NB4 (cell line): Measurements from ENCODE around the gene LBX1.

ENCODE experiments used
- DNase-seq: peaks from one replicate; pipeline ENCODE4 v3.0.0; 2010; ENCODE audit warnings: low read depth
- H3K4me3 ChIP-seq: one replicate; pipeline ENCODE4 v1.5.1; 2011; ENCODE audit warnings: mild to moderate bottlenecking, low read depth, low read length, moderate library complexity
- CTCF ChIP-seq: IDR thresholded peaks from one replicate; pipeline ENCODE4 v1.5.1; 2012; ENCODE audit warnings: low read depth, low read length
- MAX ChIP-seq: IDR thresholded peaks from 2 replicates; pipeline ENCODE4 v1.6.1; 2011; ENCODE audit warnings: low read depth, low read length
- MYC ChIP-seq: IDR thresholded peaks from 2 replicates; pipeline ENCODE4 v1.6.1; 2011; ENCODE audit warnings: low read depth, low read length
- POLR2A ChIP-seq: IDR thresholded peaks from 2 replicates; pipeline ENCODE4 v1.6.1; 2011; ENCODE audit warnings: mild to moderate bottlenecking; ENCODE audit not compliant: insufficient read length; ENCODE audit errors: extremely low read depth

Gene LBX1

GRCh38 chr10:101222683-101223273, 6.5 kb downstream of the LBX1 start:
- no peak for TF ChIP-seq MAX
- no peak overlapping the region for H3K4me3 ChIP-seq
- no peak for DNase-seq

GRCh38 chr10:101221963-101222531, 7.2 kb downstream of the LBX1 start:
- DNase-seq, result no peak
- no peak for TF ChIP-seq MYC
- no peak for TF ChIP-seq MAX
- no peak for TF ChIP-seq POLR2A
- TF ChIP-seq CTCF, result no peak
- H3K4me3 ChIP-seq, result no peak overlapping the region

- TF ChIP-seq POLR2A, result no peak
- no peak overlapping the region for H3K4me3 ChIP-seq
- DNase-seq, result no peak
Measured at GRCh38 chr10:101221549-101221948, 7.7 kb downstream of the LBX1 start.

GRCh38 chr10:101219946-101220451, 9.3 kb downstream of the LBX1 start:
- no peak overlapping the region for H3K4me3 ChIP-seq
- DNase-seq, result no peak
- no peak for TF ChIP-seq MYC
- no peak for TF ChIP-seq MAX
- TF ChIP-seq POLR2A, result no peak
- no peak for TF ChIP-seq CTCF

- TF ChIP-seq MAX, result no peak
- no peak for DNase-seq
- H3K4me3 ChIP-seq, result no peak overlapping the region
Measured at GRCh38 chr10:101219139-101219945, 9.9 kb downstream of the LBX1 start.

GRCh38 chr10:101218351-101219138, 10.7 kb downstream of the LBX1 start:
- H3K4me3 ChIP-seq, result no peak overlapping the region
- DNase-seq, result no peak

More at GRCh38 chr10:101218351-101219138, 10.7 kb downstream of the LBX1 start:
- TF ChIP-seq CTCF (no peak), MYC (no peak), POLR2A (no peak), MAX (no peak)
